GM23248 (cell line): ENCODE results near the gene KRT6B. TPM values are rescaled to one million over a fixed set of nuclear protein-coding genes. Genes with fewer than 3 reads are reported as not detected.
"Not testable (repeated sequence)": the region's sequence is repeated elsewhere in the genome, so short reads cannot be mapped to it uniquely, and the experiment has no call there.

Source experiments
- DNase-seq: peaks from one replicate; pipeline ENCODE4 v3.0.0-alpha.2; 2015
- H2AFZ ChIP-seq: fragments of 200-600 bp; sonication (generic); 2 replicates; pipeline ENCODE4 v1.6.1; 2016; ENCODE audit warnings: antibody characterized with exemption
- H3F3A ChIP-seq: fragments of 200-600 bp; sonication (generic); 2 replicates; pipeline ENCODE4 v1.6.1; 2016; ENCODE audit warnings: mild to moderate bottlenecking, antibody characterized with exemption, mixed run types; ENCODE audit not compliant: insufficient read depth
- H3K27ac ChIP-seq: fragments of 200-600 bp; sonication (generic); 2 replicates; pipeline ENCODE4 v1.5.1; 2016; ENCODE audit warnings: mild to moderate bottlenecking
- H3K27me3 ChIP-seq: fragments of 200-600 bp; sonication (generic); replicated peaks from 2 replicates; pipeline ENCODE4 v1.6.1; 2016; ENCODE audit warnings: mild to moderate bottlenecking; ENCODE audit not compliant: insufficient read depth
- H3K36me3 ChIP-seq: fragments of 200-600 bp; sonication (generic); 2 replicates; pipeline ENCODE4 v1.6.1; 2016; ENCODE audit warnings: low read depth, mild to moderate bottlenecking
- H3K4me1 ChIP-seq: fragments of 200-600 bp; sonication (generic); 2 replicates; pipeline ENCODE4 v1.6.1; 2016; ENCODE audit warnings: mild to moderate bottlenecking; ENCODE audit not compliant: insufficient read depth
- H3K4me2 ChIP-seq: fragments of 200-600 bp; sonication (generic); one replicate; pipeline ENCODE4 v1.6.1; 2016; ENCODE audit warnings: mild to moderate bottlenecking; ENCODE audit not compliant: unreplicated experiment
- H3K4me3 ChIP-seq: fragments of 200-600 bp; sonication (generic); 2 replicates; pipeline ENCODE4 v1.5.1; 2016; ENCODE audit warnings: mild to moderate bottlenecking
- H3K79me2 ChIP-seq: fragments of 200-600 bp; sonication (generic); 2 replicates; pipeline ENCODE4 v1.6.1; 2016; ENCODE audit warnings: mild to moderate bottlenecking; ENCODE audit not compliant: insufficient read depth
- H3K9ac ChIP-seq: fragments of 200-600 bp; sonication (generic); 2 replicates; pipeline ENCODE4 v1.6.1; 2016; ENCODE audit warnings: mild to moderate bottlenecking
- H3K9me2 ChIP-seq: fragments of 200-600 bp; sonication (generic); 2 replicates; pipeline ENCODE4 v1.6.1; 2016; ENCODE audit warnings: mixed run types, mild to moderate bottlenecking, moderate library complexity; ENCODE audit not compliant: insufficient read depth
- H3K9me3 ChIP-seq: fragments of 200-600 bp; sonication (generic); one replicate; pipeline ENCODE4 v1.6.1; 2017; ENCODE audit warnings: low read depth
- H4K20me1 ChIP-seq: fragments of 200-600 bp; sonication (generic); 2 replicates; pipeline ENCODE4 v1.6.0; 2016; ENCODE audit not compliant: insufficient read depth
- EZH2 ChIP-seq: fragments of 200-600 bp; sonication (generic); IDR thresholded peaks from 2 replicates; pipeline ENCODE4 v1.6.1; 2018; ENCODE audit warnings: antibody characterized with exemption, mild to moderate bottlenecking; ENCODE audit not compliant: insufficient read depth, poor library complexity, severe bottlenecking
- EZH2phosphoT487 ChIP-seq: fragments of 200-600 bp; sonication (generic); IDR thresholded peaks from 2 replicates; pipeline ENCODE4 v1.6.1; 2018; ENCODE audit warnings: antibody characterized with exemption, moderate library complexity, mild to moderate bottlenecking, low read depth; ENCODE audit not compliant: insufficient read depth
- WGBS, 2 experiments: methylation state at CpG; one replicate each; pipeline ENCODE4 v1.1.6; 2015 to 2017; ENCODE audit warnings: low lambda C conversion rate in 2 of 2, low coverage in 1 of 2; ENCODE audit errors: missing lambda C conversion rate in 2 of 2; 5-methylcytosine and 5-hydroxymethylcytosine counted together
- in situ Hi-C: fragments of 300-500 bp; cut with MboI; formaldehyde crosslinking; loops from 2 replicates; pipeline ENCODE4 v1.15.0; 2020
- polyA plus RNA-seq: library from polyadenylated mRNA; unstranded; fragments of >200 nt; fragmentation: Nextera tagmentation; extraction: Ambion mirVana; gene quantifications from 2 replicates; pipeline ENCODE4 v1.2.1, GENCODE V29; 2016
- total RNA-seq: library from RNA; depleted of rRNA; stranded (reverse); fragments of >200 nt; shearing (Covaris generic); gene quantifications from 2 replicates; pipeline ENCODE4 v1.2.3, GENCODE V29; 2014

The KRT6B gene
- total and polyA plus RNA-seq, 2 experiments from 2014 or later, result not detected

DNA sequence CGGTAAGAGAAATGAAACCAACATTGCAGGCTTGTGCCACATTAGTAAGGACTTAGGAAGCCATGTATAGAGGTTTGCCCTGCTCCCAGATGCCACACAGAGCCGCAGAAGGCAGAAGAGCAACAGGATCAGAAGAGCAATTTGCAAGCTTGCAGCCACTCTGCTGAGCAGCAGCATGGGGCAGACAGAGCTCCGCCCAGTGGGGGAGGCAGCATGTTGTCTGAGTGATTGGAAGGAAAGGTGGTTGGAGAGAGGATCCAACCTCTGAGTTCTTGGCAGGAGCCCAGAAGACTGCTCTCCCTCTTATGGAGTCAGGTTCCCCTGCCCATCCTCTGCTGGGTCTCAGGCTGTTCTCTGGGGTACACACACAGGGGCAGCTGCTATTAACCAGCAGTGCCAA is 43.4 kb upstream of the KRT6B start:
- no peak overlapping the region for H2AFZ ChIP-seq

GRCh38 chr12:52494518-52494917 is 42.6 kb upstream of the KRT6B start:
- no peaks in the 10 kb centered on the region for H3K79me2 ChIP-seq
- no peaks in the 10 kb centered on the region for H3K9me2 ChIP-seq
- peaks cover 49% of the 10 kb centered on the region for H3K4me1 ChIP-seq
- in situ Hi-C loops, result no loop called here
- H4K20me1 ChIP-seq, result no peaks in the 10 kb centered on the region
- TF ChIP-seq EZH2phosphoT487, result no peak
- no peak for TF ChIP-seq EZH2
- peaks cover 33% of the 10 kb centered on the region for H3F3A ChIP-seq
- no peak overlapping the region for H3K4me3 ChIP-seq
- peak overlapping the region; percentile 80 for H3K4me2 ChIP-seq
- H3K36me3 ChIP-seq, result no peaks in the 10 kb centered on the region
- peak; percentile 82 for DNase-seq
- no peaks in the 10 kb centered on the region for H3K9me3 ChIP-seq
- peak overlapping the region; percentile 93 for H3K27ac ChIP-seq
- peaks cover 11% of the 10 kb centered on the region for H3K27me3 ChIP-seq
- H3K9ac ChIP-seq, result peak overlapping the region; percentile 73
- 2 to 5% methylated on average over 4 of the region's 4 CpGs for WGBS, 2 experiments
- H2AFZ ChIP-seq, result no peak overlapping the region

More for the DNA sequence above, 43.4 kb upstream of the KRT6B start:
- Histone ChIP-seq H3K9me3 (no peaks in the 10 kb centered on the region), H3K4me1 (peaks cover 58% of the 10 kb centered on the region), H3K4me3 (no peak overlapping the region), H4K20me1 (no peaks in the 10 kb centered on the region), H3K9ac (peak overlapping the region; percentile 73; the same call in 1 of the 2 replicates), H3F3A (peaks cover 42% of the 10 kb centered on the region), H3K9me2 (no peaks in the 10 kb centered on the region), H3K4me2 (peak overlapping the region; percentile 80), H3K27me3 (peaks cover 11% of the 10 kb centered on the region), H3K79me2 (no peaks in the 10 kb centered on the region), H3K27ac (peak overlapping the region; percentile 93), H3K36me3 (no peaks in the 10 kb centered on the region)
- in situ Hi-C loops, result no loop called here
- DNase-seq, result peak; percentile 34
- TF ChIP-seq EZH2, result no peak
- no peak for TF ChIP-seq EZH2phosphoT487
- 67 to 69% methylated on average over 3 of the region's 3 CpGs for WGBS, 2 experiments

GRCh38 chr12:52494100-52494499 is 42.2 kb upstream of the KRT6B start:
- H3K4me2 ChIP-seq, result peak overlapping the region; percentile 80
- H3K27ac ChIP-seq, result peak overlapping the region; percentile 93
- no peaks in the 10 kb centered on the region for H3K9me2 ChIP-seq
- no peak overlapping the region for H3K4me3 ChIP-seq
- H3K36me3 ChIP-seq, result no peaks in the 10 kb centered on the region
- no peaks in the 10 kb centered on the region for H3K9me3 ChIP-seq
- H3K27me3 ChIP-seq, result peaks cover 11% of the 10 kb centered on the region
- no peaks in the 10 kb centered on the region for H4K20me1 ChIP-seq
- peaks cover 45% of the 10 kb centered on the region for H3K4me1 ChIP-seq
- H3K9ac ChIP-seq, result peak overlapping the region; percentile 28
- no peaks in the 10 kb centered on the region for H3K79me2 ChIP-seq
- H3F3A ChIP-seq, result peaks cover 30% of the 10 kb centered on the region
- H2AFZ ChIP-seq, result no peak overlapping the region
- in situ Hi-C loops, result no loop called here
- 40 to 52% methylated on average over 1 of the region's 1 CpG for WGBS, 2 experiments
- DNase-seq, result peak; percentile 38
- no peak for TF ChIP-seq EZH2
- no peak for TF ChIP-seq EZH2phosphoT487

DNA sequence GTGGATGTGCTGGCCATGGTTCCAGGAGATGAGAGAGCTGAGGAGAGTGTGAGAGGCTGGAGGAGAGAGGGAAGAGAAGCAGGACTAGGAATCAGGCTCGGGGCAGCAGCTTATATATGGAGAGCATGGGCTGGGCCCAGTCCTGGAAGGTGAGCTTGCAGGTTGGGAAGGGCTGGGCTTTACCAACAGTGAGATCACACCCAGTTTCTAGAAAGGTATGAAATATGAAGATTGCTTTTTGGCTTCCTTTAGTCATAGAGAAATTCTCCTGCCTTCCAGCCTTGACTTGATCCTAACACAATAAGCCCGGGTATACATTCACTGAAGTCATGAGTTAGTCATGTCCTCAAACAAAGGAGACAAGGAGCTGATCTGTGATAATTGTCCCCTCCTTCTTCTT is 41.2 kb upstream of the KRT6B start, which contains the start of gene KRT6A:
TSS of gene KRT6A (minus strand) at position 86 of the 400 bp plus-strand sequence. CDS start at position 17, 69 bp downstream.
- H3K79me2 ChIP-seq, result no peaks in the 10 kb centered on the region
- H3K4me3 ChIP-seq, result no peak within 1 kb of the TSS
- peak within 1 kb of the TSS; percentile 28; the same call in 1 of the 2 replicates for H3K9ac ChIP-seq
- DNase-seq, result peak; percentile 6
- no peaks in the 10 kb centered on the region for H4K20me1 ChIP-seq
- H3K9me3 ChIP-seq, result no peaks in the 10 kb centered on the region
- H3K27me3 ChIP-seq, result peaks cover 11% of the 10 kb centered on the region
- no peaks in the 10 kb centered on the region for H3K9me2 ChIP-seq
- peaks cover 30% of the 10 kb centered on the region for H3F3A ChIP-seq
- H3K27ac ChIP-seq, result no peak within 1 kb of the TSS
- H3K36me3 ChIP-seq, result no peaks in the 10 kb centered on the region
- H2AFZ ChIP-seq, result no peak within 1 kb of the TSS
- WGBS, 2 experiments, result 94 to 95% methylated on average over 2 of the region's 2 CpGs
- H3K4me1 ChIP-seq, result peaks cover 43% of the 10 kb centered on the region
- TF ChIP-seq EZH2phosphoT487, result no peak
- no peak for TF ChIP-seq EZH2
- in situ Hi-C loops, result no loop called here
- H3K4me2 ChIP-seq, result peak within 1 kb of the TSS; percentile 80

- Histone ChIP-seq H3K4me1 (peaks cover 41% of the 10 kb centered on the region), H3F3A (peaks cover 30% of the 10 kb centered on the region), H3K27me3 (peaks cover 11% of the 10 kb centered on the region)
- H3K9ac ChIP-seq, H3K36me3 ChIP-seq, H2AFZ ChIP-seq, H3K9me3 ChIP-seq, H3K27ac ChIP-seq, H3K79me2 ChIP-seq, H3K9me2 ChIP-seq, DNase-seq, H4K20me1 ChIP-seq, H3K4me2 ChIP-seq, in situ Hi-C loops, H3K4me3 ChIP-seq: not testable (repeated sequence)
- 69 to 88% methylated on average over 2 to 5 of the region's 6 CpGs for WGBS, 2 experiments
Measured at GRCh38 chr12:52492405-52492804, 40.5 kb upstream of the KRT6B start.

DNA sequence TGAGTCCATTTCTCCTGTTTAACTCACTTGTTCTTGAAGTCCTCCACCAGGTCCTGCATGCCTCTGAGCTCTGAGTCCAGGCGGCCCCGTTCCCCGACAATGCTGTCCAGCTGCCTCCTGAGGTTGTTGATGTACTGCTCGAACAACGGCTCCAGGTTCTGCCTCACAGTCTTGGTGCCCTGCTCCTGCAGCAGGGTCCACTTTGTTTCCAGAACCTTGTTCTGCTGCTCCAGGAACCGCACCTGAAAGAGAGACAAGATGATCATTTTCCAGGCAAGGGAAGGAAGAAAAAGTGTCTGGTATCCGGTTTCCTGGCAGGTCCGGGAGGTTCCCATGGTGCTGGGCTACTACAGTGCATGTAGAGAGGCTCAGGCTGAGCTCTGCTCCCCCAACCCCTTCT is 39.5 kb upstream of the KRT6B start:
- not testable (repeated sequence) for H3K4me2 ChIP-seq, H3K4me3 ChIP-seq

More for the DNA sequence above, 39.5 kb upstream of the KRT6B start:
- H4K20me1 ChIP-seq, in situ Hi-C loops, H3K27ac ChIP-seq, H2AFZ ChIP-seq, H3K9me3 ChIP-seq, H3K79me2 ChIP-seq, H3K9ac ChIP-seq, H3K9me2 ChIP-seq, DNase-seq, H3K36me3 ChIP-seq: not testable (repeated sequence)
- H3K27me3 ChIP-seq, result peaks cover 14% of the 10 kb centered on the region
- H3F3A ChIP-seq, result peaks cover 25% of the 10 kb centered on the region
- H3K4me1 ChIP-seq, result peaks cover 32% of the 10 kb centered on the region
- 74 to 89% methylated on average over 8 of the region's 8 CpGs for WGBS, 2 experiments
